NB4 (cell line): ENCODE results near the gene PLEKHA6.
A peak's percentile ranks its signal among the peaks of the same experiment; 100 is the strongest.
"Not testable (repeated sequence)": the region's sequence is repeated elsewhere in the genome, so short reads cannot be mapped to it uniquely, and the experiment has no call there.

Source experiments
- DNase-seq: peaks from one replicate; pipeline ENCODE4 v3.0.0; 2010; ENCODE audit warnings: low read depth
- H3K4me3 ChIP-seq: one replicate; pipeline ENCODE4 v1.5.1; 2011; ENCODE audit warnings: mild to moderate bottlenecking, low read depth, low read length, moderate library complexity
- CTCF ChIP-seq: IDR thresholded peaks from one replicate; pipeline ENCODE4 v1.5.1; 2012; ENCODE audit warnings: low read depth, low read length
- MAX ChIP-seq: IDR thresholded peaks from 2 replicates; pipeline ENCODE4 v1.6.1; 2011; ENCODE audit warnings: low read depth, low read length
- MYC ChIP-seq: IDR thresholded peaks from 2 replicates; pipeline ENCODE4 v1.6.1; 2011; ENCODE audit warnings: low read depth, low read length
- POLR2A ChIP-seq: IDR thresholded peaks from 2 replicates; pipeline ENCODE4 v1.6.1; 2011; ENCODE audit warnings: mild to moderate bottlenecking; ENCODE audit not compliant: insufficient read length; ENCODE audit errors: extremely low read depth

The PLEKHA6 gene

GRCh38 chr1:204248954-204249353, 110.8 kb downstream of the PLEKHA6 start:
- DNase-seq: no peak
- H3K4me3 ChIP-seq: no peak overlapping the region
- no peak for TF ChIP-seq CTCF
- TF ChIP-seq POLR2A: no peak
- no peak for TF ChIP-seq MAX
- no peak for TF ChIP-seq MYC

GRCh38 chr1:204246876-204247275, 112.9 kb downstream of the PLEKHA6 start:
- no peak for DNase-seq
- TF ChIP-seq MAX: no peak
- no peak for TF ChIP-seq CTCF
- TF ChIP-seq POLR2A: no peak
- TF ChIP-seq MYC: no peak
- no peak overlapping the region for H3K4me3 ChIP-seq

GRCh38 chr1:204242920-204243319, 116.8 kb downstream of the PLEKHA6 start:
- DNase-seq: no peak
- no peak overlapping the region for H3K4me3 ChIP-seq
- TF ChIP-seq MYC (no peak), CTCF (no peak), POLR2A (no peak), MAX (no peak)

- DNase-seq: no peak
- TF ChIP-seq POLR2A: no peak
- no peak for TF ChIP-seq MYC
- no peak for TF ChIP-seq CTCF
- no peak for TF ChIP-seq MAX
- no peak overlapping the region for H3K4me3 ChIP-seq
Observed at GRCh38 chr1:204241914-204242313, 117.8 kb downstream of the PLEKHA6 start.

GRCh38 chr1:204241050-204241449, 118.7 kb downstream of the PLEKHA6 start:
- no peak for TF ChIP-seq CTCF
- TF ChIP-seq POLR2A: no peak
- TF ChIP-seq MYC: no peak
- no peak for TF ChIP-seq MAX
- H3K4me3 ChIP-seq: no peak overlapping the region
- peak; percentile 12 for DNase-seq

GRCh38 chr1:204240233-204240632, 119.5 kb downstream of the PLEKHA6 start:
- no peak overlapping the region for H3K4me3 ChIP-seq
- TF ChIP-seq MYC: no peak
- TF ChIP-seq POLR2A: no peak
- no peak for TF ChIP-seq CTCF
- no peak for TF ChIP-seq MAX
- no peak for DNase-seq

GRCh38 chr1:204239401-204239800, 120.3 kb downstream of the PLEKHA6 start:
- DNase-seq: not testable (repeated sequence)

GRCh38 chr1:204238520-204238919, 121.2 kb downstream of the PLEKHA6 start:
- DNase-seq, H3K4me3 ChIP-seq: not testable (repeated sequence)

More at GRCh38 chr1:204239401-204239800, 120.3 kb downstream of the PLEKHA6 start:
- not testable (repeated sequence) for H3K4me3 ChIP-seq

GRCh38 chr1:204237515-204237914, 122.2 kb downstream of the PLEKHA6 start:
- not testable (repeated sequence) for DNase-seq, H3K4me3 ChIP-seq
